SU-DHL-6 (cell line): Measurements from ENCODE around the gene AFF3.

ENCODE experiments used
- EZH2phosphoT487 ChIP-seq: fragments of 200-600 bp; sonication (generic), shearing (Covaris generic); conservative IDR thresholded peaks from 2 replicates; pipeline ENCODE4 v1.6.1; 2018; ENCODE audit warnings: mild to moderate bottlenecking, antibody characterized with exemption, low read length, moderate library complexity, mixed read lengths
- TF ChIP-seq, protein P1 (sequence below): fragments of 200-600 bp; sonication (generic); IDR thresholded peaks from one replicate; pipeline ENCODE4 v1.5.1; 2017; ENCODE audit warnings: antibody characterized with exemption, mild to moderate bottlenecking, low read length, moderate library complexity; ENCODE audit not compliant: insufficient read depth, poor library complexity, severe bottlenecking

DNA sequence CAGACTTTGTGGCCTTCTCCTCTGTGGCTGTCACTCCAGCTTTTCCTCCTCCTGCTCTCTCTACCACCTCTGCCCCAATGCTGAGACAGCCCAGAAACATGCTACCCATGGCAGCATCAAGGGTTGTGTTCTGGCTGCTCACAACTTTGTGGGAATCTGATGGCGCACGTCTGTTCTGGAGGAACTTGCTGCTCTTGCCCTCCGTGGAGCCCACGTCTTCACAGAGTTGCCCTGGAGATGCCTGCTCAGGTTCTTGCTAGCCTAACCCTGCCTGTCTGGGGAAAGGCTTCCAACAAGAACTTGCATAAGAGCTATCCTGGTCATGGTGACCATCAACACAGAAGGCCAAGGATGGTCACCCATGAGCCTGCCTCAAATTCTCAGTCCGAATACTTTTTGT is 237.4 kb downstream of the AFF3 start:
- TF ChIP-seq, protein P1, sequence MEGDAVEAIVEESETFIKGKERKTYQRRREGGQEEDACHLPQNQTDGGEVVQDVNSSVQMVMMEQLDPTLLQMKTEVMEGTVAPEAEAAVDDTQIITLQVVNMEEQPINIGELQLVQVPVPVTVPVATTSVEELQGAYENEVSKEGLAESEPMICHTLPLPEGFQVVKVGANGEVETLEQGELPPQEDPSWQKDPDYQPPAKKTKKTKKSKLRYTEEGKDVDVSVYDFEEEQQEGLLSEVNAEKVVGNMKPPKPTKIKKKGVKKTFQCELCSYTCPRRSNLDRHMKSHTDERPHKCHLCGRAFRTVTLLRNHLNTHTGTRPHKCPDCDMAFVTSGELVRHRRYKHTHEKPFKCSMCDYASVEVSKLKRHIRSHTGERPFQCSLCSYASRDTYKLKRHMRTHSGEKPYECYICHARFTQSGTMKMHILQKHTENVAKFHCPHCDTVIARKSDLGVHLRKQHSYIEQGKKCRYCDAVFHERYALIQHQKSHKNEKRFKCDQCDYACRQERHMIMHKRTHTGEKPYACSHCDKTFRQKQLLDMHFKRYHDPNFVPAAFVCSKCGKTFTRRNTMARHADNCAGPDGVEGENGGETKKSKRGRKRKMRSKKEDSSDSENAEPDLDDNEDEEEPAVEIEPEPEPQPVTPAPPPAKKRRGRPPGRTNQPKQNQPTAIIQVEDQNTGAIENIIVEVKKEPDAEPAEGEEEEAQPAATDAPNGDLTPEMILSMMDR: no peak
- TF ChIP-seq EZH2phosphoT487: no peak
